Measurements from ENCODE around the gene OR2T8.
A peak's percentile ranks its signal among the peaks of the same experiment; 100 is the strongest.

Gene OR2T8

GRCh38 chr1:247924868-247925267 is 4.8 kb downstream of the OR2T8 start, which contains the start of gene OR2AJ1:
Gene OR2AJ1, plus strand, starts transcription at chr1:247924889. Its CDS starts 8,880 bp downstream, at chr1:247933769.
- TF ChIP-seq CTCF (conservative IDR thresholded peaks at IDR 0.05; ENCODE audit: low read depth, low read length), result no peak
- DNase-seq (ENCODE audit: low read depth), result no peak

GRCh38 chr1:247933989-247934388 is 13.9 kb downstream of the OR2T8 start:
- DNase-seq (ENCODE audit: low read depth), result no peak
- TF ChIP-seq CTCF (conservative IDR thresholded peaks at IDR 0.05; ENCODE audit: low read depth, low read length), result no peak
- no peak overlapping the region for H3K4me3 ChIP-seq (ENCODE audit: low read depth, low read length)

More at GRCh38 chr1:247924868-247925267, 4.8 kb downstream of the OR2T8 start, which contains the start of gene OR2AJ1:
- no peak within 1 kb of the TSS for H3K4me3 ChIP-seq (ENCODE audit: low read depth, low read length)

GRCh38 chr1:247935781-247936180 is 15.7 kb downstream of the OR2T8 start:
- no peak for DNase-seq (ENCODE audit: low read depth)
- H3K4me3 ChIP-seq (ENCODE audit: low read depth, low read length), result no peak overlapping the region
- TF ChIP-seq CTCF (conservative IDR thresholded peaks at IDR 0.05; ENCODE audit: low read depth, low read length), result no peak

- no peak overlapping the region for H3K4me3 ChIP-seq (ENCODE audit: low read depth, low read length)
- TF ChIP-seq CTCF (conservative IDR thresholded peaks at IDR 0.05; ENCODE audit: low read depth, low read length), result no peak
- no peak for DNase-seq (ENCODE audit: low read depth)
Measured at GRCh38 chr1:247936415-247936814, 16.4 kb downstream of the OR2T8 start.

DNA sequence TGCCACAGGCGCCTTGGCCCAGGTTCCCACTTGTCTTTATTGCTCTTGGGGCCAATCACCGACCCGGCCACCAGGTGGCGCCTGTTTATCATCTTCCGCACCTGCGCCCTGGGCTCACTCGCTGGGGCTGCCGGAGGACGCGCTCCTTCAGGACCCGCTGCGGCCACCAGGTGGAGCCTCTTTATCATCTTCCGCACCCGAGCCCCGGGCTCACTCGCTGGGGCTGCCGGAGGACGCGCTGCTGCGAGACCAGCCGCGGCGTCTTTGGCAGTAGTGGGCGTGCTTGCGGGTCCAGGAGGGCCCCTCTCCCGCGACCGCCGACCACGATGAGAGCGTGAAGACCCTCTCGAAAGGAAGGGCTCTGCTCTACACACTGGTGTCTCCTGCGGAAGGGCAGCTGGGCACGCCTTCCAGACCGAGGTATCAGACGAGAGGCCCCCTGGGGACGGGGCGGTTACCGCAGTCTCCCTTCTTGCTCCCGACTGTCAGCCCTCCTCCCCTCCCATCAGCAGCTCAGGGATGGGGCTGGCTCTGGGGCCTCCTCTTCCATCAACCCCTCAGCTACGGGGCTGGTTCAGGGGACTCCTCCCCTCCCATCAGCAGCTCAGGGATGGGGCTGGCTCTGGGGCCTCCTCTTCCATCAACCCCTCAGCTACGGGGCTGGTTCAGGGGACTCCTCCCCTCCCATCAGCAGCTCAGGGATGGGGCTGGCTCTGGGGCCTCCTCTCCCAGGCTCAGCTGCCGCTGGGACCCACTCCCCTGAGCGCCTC is 17.1 kb downstream of the OR2T8 start:
- peak overlapping the region; percentile 13 for H3K4me3 ChIP-seq (ENCODE audit: low read depth, low read length)
- peak; percentile 34 for TF ChIP-seq CTCF (conservative IDR thresholded peaks at IDR 0.05; ENCODE audit: low read depth, low read length)
- peak; percentile 12 for DNase-seq (ENCODE audit: low read depth)

GRCh38 chr1:247942624-247943023 is 22.6 kb downstream of the OR2T8 start:
- H3K4me3 ChIP-seq (ENCODE audit: low read depth, low read length), result no peak overlapping the region
- no peak for DNase-seq (ENCODE audit: low read depth)
- TF ChIP-seq CTCF (conservative IDR thresholded peaks at IDR 0.05; ENCODE audit: low read depth, low read length), result no peak

- no peak for DNase-seq (ENCODE audit: low read depth)
- no peak within 1 kb of the TSS for H3K4me3 ChIP-seq (ENCODE audit: low read depth, low read length)
- TF ChIP-seq CTCF (conservative IDR thresholded peaks at IDR 0.05; ENCODE audit: low read depth, low read length), result no peak
Measured at GRCh38 chr1:247948558-247948957, 28.5 kb downstream of the OR2T8 start, which contains the start of gene OR2L8. Gene OR2L8, plus strand, starts transcription at chr1:247948858. Its CDS starts 0 bp downstream, at chr1:247948858.

Measured in choroid plexus epithelial cell (primary cell).